Fibroblast of villous mesenchyme (primary cell): ENCODE data around the gene RASSF8. TPM values are rescaled to one million over a fixed set of nuclear protein-coding genes. Genes with fewer than 3 reads are reported as not detected.
A peak's percentile ranks its signal among the peaks of the same experiment; 100 is the strongest.

ENCODE experiments used
- DNase-seq: peaks from one replicate; pipeline ENCODE4 v3.0.0-alpha.2; 2010; ENCODE audit warnings: low read depth
- H3K4me3 ChIP-seq: 2 replicates; pipeline ENCODE4 v1.5.1; 2011; ENCODE audit warnings: low read depth, mild to moderate bottlenecking, low read length
- CTCF ChIP-seq: IDR thresholded peaks from 2 replicates; pipeline ENCODE4 v1.5.1; 2012; ENCODE audit warnings: low read depth, mild to moderate bottlenecking, low read length; ENCODE audit not compliant: insufficient read depth
- total RNA-seq: library from RNA; depleted of rRNA; stranded (reverse); fragments of >200 nt; gene quantifications from 2 replicates; pipeline ENCODE4 v1.2.3, GENCODE V29; 2012

The RASSF8 gene
- total RNA-seq, 1 donor: 127 TPM

GRCh38 chr12:26101763-26102162, 143.3 kb downstream of the RASSF8 start:
- no peak for TF ChIP-seq CTCF

GRCh38 chr12:26102953-26103352, 144.5 kb downstream of the RASSF8 start:
- TF ChIP-seq CTCF: no peak
- H3K4me3 ChIP-seq: no peak overlapping the region
- no peak for DNase-seq

More at GRCh38 chr12:26101763-26102162, 143.3 kb downstream of the RASSF8 start:
- no peak for DNase-seq
- no peak overlapping the region for H3K4me3 ChIP-seq

GRCh38 chr12:26106347-26106746, 147.9 kb downstream of the RASSF8 start:
- H3K4me3 ChIP-seq: no peak overlapping the region
- TF ChIP-seq CTCF: no peak
- no peak for DNase-seq

GRCh38 chr12:26108915-26109314, 150.4 kb downstream of the RASSF8 start:
- no peak overlapping the region for H3K4me3 ChIP-seq
- TF ChIP-seq CTCF: no peak
- no peak for DNase-seq

- DNase-seq: peak; percentile 36
- no peak for TF ChIP-seq CTCF
These were observed 150.9 kb downstream of the RASSF8 start for GRCh38 chr12:26109343-26109881.

GRCh38 chr12:26112232-26112631, 153.8 kb downstream of the RASSF8 start:
- no peak overlapping the region for H3K4me3 ChIP-seq
- DNase-seq: no peak
- TF ChIP-seq CTCF: no peak

More at GRCh38 chr12:26109343-26109881, 150.9 kb downstream of the RASSF8 start:
- no peak overlapping the region for H3K4me3 ChIP-seq

GRCh38 chr12:26112703-26113147, 154.2 kb downstream of the RASSF8 start:
- no peak for TF ChIP-seq CTCF
- no peak overlapping the region for H3K4me3 ChIP-seq
- DNase-seq: peak; percentile 19
